Stimulated activated CD4-positive, alpha-beta T cell treated with anti-CD3 and anti-CD28 coated beads, TNF-alpha, amount 100 ng/mL, for 24 hours (primary cell): ENCODE results near the gene EYA2.
"Not testable (repeated sequence)": the region's sequence is repeated elsewhere in the genome, so short reads cannot be mapped to it uniquely, and the experiment has no call there.

Source experiments
- DNase-seq, 3 experiments: peaks; one replicate each; pipeline ENCODE4 v3.0.0-alpha.2; 2020; ENCODE audit warnings: low read depth in 3 of 3

Gene EYA2

GRCh38 chr20:46932439-46932838 lies 37.8 kb downstream of the EYA2 start:
- not testable (repeated sequence) for DNase-seq

- DNase-seq = no peak
Measured at GRCh38 chr20:46933150-46933549, 38.5 kb downstream of the EYA2 start.

GRCh38 chr20:46934746-46935287 lies 40.2 kb downstream of the EYA2 start:
- no peak for DNase-seq

- DNase-seq = no peak
Measured at GRCh38 chr20:46935394-46936017, 40.9 kb downstream of the EYA2 start.

GRCh38 chr20:46936415-46937156 lies 41.9 kb downstream of the EYA2 start:
- DNase-seq = no peak

GRCh38 chr20:46937157-46937523 lies 42.5 kb downstream of the EYA2 start:
- no peak for DNase-seq

GRCh38 chr20:46937533-46938226 lies 43.0 kb downstream of the EYA2 start:
- DNase-seq = no peak

GRCh38 chr20:46938434-46938833 lies 43.8 kb downstream of the EYA2 start:
- no peak for DNase-seq

GRCh38 chr20:46939031-46939965 lies 44.7 kb downstream of the EYA2 start:
- DNase-seq = no peak

GRCh38 chr20:46940616-46941015 lies 46.0 kb downstream of the EYA2 start:
- no peak for DNase-seq

- DNase-seq = no peak
Measured at GRCh38 chr20:46941404-46941803, 46.8 kb downstream of the EYA2 start.

GRCh38 chr20:46943861-46944591 lies 49.4 kb downstream of the EYA2 start:
- DNase-seq = no peak

GRCh38 chr20:46945465-46945864 lies 50.8 kb downstream of the EYA2 start:
- no peak for DNase-seq

GRCh38 chr20:46946181-46946624 lies 51.6 kb downstream of the EYA2 start:
- DNase-seq = no peak

- DNase-seq = no peak
Measured at GRCh38 chr20:46946796-46947195, 52.2 kb downstream of the EYA2 start.

- no peak for DNase-seq
Measured at GRCh38 chr20:46948081-46948480, 53.4 kb downstream of the EYA2 start.

GRCh38 chr20:46951405-46951804 lies 56.8 kb downstream of the EYA2 start:
- no peak for DNase-seq

- no peak for DNase-seq
Measured at GRCh38 chr20:46951840-46952497, 57.3 kb downstream of the EYA2 start.

GRCh38 chr20:46953596-46953995 lies 59.0 kb downstream of the EYA2 start:
- no peak for DNase-seq

GRCh38 chr20:46954490-46955038 lies 59.9 kb downstream of the EYA2 start:
- DNase-seq = no peak
